ENCODE data around the gene PDCD4. TPM values are rescaled to one million over a fixed set of nuclear protein-coding genes. Genes with fewer than 3 reads are reported as not detected.
A peak's percentile ranks its signal among the peaks of the same experiment; 100 is the strongest.

Gene PDCD4
- total and polyA plus RNA-seq, 2 of the 13 experiments (the other 11 are each of a cell fraction or from before 2014, with no cell fraction given): 22.8 to 56.2 TPM

DNA sequence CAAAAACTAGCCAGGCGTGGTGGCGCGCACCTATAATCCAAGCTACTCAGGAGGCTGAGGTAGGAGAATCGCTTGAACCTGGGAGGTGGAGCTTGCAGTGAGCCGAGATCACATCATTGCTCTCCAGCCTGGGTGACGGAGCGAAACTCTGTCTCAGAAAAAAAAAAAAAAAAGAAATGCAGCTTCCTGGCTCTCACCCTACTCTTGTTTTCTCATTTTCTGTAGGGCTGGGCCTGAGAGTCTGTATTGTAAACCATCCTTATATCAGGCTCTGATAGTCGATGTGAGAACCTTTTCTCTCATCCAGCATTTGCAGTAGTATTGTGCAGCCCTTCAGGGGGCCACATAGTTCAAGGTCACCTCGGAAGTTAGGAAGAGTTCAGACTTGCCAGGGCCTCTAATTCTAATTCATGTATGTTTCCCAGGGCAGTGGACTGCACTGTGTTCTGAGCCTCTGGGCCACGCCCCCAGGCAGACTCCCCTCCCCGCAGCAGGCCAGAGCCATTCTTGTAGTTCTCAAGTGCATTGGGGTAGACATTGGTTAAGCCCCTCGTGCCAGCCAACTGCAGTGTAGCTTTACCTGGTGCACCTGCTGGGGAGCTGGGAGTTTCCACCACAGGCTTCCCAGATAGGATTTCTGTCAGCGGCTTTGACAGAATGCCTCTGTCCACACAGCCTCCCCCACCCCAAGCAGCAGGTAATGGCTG, 38.3 kb upstream of the PDCD4 start (continued):
- TF ChIP-seq PHF21A (CRISPR knock-in tag; IDR thresholded peaks at IDR 0.05) (peak; percentile 53; the same call in 1 of the 2 replicates), PHF8 (CRISPR knock-in tag; IDR thresholded peaks at IDR 0.05) (0 out of 2 replicates have a peak, but pooled peaks have one; percentile 15), ZSCAN29 (CRISPR knock-in tag; conservative IDR thresholded peaks at IDR 0.05) (no peak), ZFX (CRISPR knock-in tag; IDR thresholded peaks at IDR 0.05; ENCODE audit: low read depth) (peak; percentile 72), BCL6 (CRISPR knock-in tag; IDR thresholded peaks at IDR 0.05) (peak; percentile 46; the same call in 1 of the 2 replicates), ZBTB7B (CRISPR knock-in tag; IDR thresholded peaks at IDR 0.05) (peak; percentile 48; the same call in 1 of the 2 replicates), BORCS8-MEF2B (CRISPR knock-in tag; IDR thresholded peaks at IDR 0.05) (no peak), ZNF605 (CRISPR knock-in tag; IDR thresholded peaks at IDR 0.05) (peak; percentile 40; the same call in 1 of the 2 replicates), PHF20 (CRISPR knock-in tag; IDR thresholded peaks at IDR 0.05) (0 out of 2 replicates have a peak, but pooled peaks have one; percentile 27), TCF7L2 (IDR thresholded peaks at IDR 0.05; ENCODE audit: low read depth, low read length) (no peak), MYC (CRISPR knock-in tag; IDR thresholded peaks at IDR 0.05; ENCODE audit: borderline replicate concordance) (0 out of 2 replicates have a peak, but pooled peaks have one; percentile 3), ZEB1 (IDR thresholded peaks at IDR 0.05; ENCODE audit: insufficient replicate concordance, low read depth) (peak; percentile 34), SMAD3 (CRISPR knock-in tag; IDR thresholded peaks at IDR 0.05) (no peak), RXRA (CRISPR knock-in tag; IDR thresholded peaks at IDR 0.05) (peak; percentile 13; the same call in 1 of the 2 replicates), NFE2L2 (IDR thresholded peaks at IDR 0.05; ENCODE audit: low read length) (no peak), ATAD3A (CRISPR knock-in tag; IDR thresholded peaks at IDR 0.05) (no peak), ZFY (CRISPR knock-in tag; IDR thresholded peaks at IDR 0.05) (peak; percentile 47), SOX13 (IDR thresholded peaks at IDR 0.05) (no peak), SOX13 (CRISPR knock-in tag; conservative IDR thresholded peaks at IDR 0.05 in 1 of 2, IDR thresholded peaks at IDR 0.05 in 1 of 2) (peak in 1 of 2 experiments; percentile 20; a peak in 1 of 4 replicates), GATAD2A (CRISPR knock-in tag; IDR thresholded peaks at IDR 0.05) (peak; percentile 32; the same call in 1 of the 2 replicates), NR2F1 (CRISPR knock-in tag; IDR thresholded peaks at IDR 0.05) (peak in 1 of 2 experiments; percentile 34; a peak in 1 of 4 replicates), ZNF460 (CRISPR knock-in tag; IDR thresholded peaks at IDR 0.05; ENCODE audit: borderline replicate concordance) (0 out of 2 replicates have a peak, but pooled peaks have one; percentile 23), SOX6 (IDR thresholded peaks at IDR 0.05) (no peak), SOX6 (CRISPR knock-in tag; IDR thresholded peaks at IDR 0.05) (peak; percentile 37; the same call in 1 of the 2 replicates)
- TF ChIP-seq, protein P1, sequence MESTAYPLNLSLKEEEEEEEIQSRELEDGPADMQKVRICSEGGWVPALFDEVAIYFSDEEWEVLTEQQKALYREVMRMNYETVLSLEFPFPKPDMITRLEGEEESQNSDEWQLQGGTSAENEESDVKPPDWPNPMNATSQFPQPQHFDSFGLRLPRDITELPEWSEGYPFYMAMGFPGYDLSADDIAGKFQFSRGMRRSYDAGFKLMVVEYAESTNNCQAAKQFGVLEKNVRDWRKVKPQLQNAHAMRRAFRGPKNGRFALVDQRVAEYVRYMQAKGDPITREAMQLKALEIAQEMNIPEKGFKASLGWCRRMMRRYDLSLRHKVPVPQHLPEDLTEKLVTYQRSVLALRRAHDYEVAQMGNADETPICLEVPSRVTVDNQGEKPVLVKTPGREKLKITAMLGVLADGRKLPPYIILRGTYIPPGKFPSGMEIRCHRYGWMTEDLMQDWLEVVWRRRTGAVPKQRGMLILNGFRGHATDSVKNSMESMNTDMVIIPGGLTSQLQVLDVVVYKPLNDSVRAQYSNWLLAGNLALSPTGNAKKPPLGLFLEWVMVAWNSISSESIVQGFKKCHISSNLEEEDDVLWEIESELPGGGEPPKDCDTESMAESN (CRISPR knock-in tag; conservative IDR thresholded peaks at IDR 0.05): 0 out of 2 replicates have a peak, but pooled peaks have one; percentile 14
- TF ChIP-seq, protein P2, sequence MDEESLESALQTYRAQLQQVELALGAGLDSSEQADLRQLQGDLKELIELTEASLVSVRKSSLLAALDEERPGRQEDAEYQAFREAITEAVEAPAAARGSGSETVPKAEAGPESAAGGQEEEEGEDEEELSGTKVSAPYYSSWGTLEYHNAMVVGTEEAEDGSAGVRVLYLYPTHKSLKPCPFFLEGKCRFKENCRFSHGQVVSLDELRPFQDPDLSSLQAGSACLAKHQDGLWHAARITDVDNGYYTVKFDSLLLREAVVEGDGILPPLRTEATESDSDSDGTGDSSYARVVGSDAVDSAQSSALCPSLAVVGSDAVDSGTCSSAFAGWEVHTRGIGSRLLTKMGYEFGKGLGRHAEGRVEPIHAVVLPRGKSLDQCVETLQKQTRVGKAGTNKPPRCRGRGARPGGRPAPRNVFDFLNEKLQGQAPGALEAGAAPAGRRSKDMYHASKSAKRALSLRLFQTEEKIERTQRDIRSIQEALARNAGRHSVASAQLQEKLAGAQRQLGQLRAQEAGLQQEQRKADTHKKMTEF (CRISPR knock-in tag; IDR thresholded peaks at IDR 0.05): 0 out of 2 replicates have a peak, but pooled peaks have one; percentile 8
- TF ChIP-seq, protein P3, sequence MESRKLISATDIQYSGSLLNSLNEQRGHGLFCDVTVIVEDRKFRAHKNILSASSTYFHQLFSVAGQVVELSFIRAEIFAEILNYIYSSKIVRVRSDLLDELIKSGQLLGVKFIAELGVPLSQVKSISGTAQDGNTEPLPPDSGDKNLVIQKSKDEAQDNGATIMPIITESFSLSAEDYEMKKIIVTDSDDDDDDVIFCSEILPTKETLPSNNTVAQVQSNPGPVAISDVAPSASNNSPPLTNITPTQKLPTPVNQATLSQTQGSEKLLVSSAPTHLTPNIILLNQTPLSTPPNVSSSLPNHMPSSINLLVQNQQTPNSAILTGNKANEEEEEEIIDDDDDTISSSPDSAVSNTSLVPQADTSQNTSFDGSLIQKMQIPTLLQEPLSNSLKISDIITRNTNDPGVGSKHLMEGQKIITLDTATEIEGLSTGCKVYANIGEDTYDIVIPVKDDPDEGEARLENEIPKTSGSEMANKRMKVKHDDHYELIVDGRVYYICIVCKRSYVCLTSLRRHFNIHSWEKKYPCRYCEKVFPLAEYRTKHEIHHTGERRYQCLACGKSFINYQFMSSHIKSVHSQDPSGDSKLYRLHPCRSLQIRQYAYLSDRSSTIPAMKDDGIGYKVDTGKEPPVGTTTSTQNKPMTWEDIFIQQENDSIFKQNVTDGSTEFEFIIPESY (CRISPR knock-in tag; IDR thresholded peaks at IDR 0.05): no peak
